ENCODE results near the gene CALCOCO1.
"Not testable (repeated sequence)": the region's sequence is repeated elsewhere in the genome, so short reads cannot be mapped to it uniquely, and the experiment has no call there.

Gene CALCOCO1

DNA sequence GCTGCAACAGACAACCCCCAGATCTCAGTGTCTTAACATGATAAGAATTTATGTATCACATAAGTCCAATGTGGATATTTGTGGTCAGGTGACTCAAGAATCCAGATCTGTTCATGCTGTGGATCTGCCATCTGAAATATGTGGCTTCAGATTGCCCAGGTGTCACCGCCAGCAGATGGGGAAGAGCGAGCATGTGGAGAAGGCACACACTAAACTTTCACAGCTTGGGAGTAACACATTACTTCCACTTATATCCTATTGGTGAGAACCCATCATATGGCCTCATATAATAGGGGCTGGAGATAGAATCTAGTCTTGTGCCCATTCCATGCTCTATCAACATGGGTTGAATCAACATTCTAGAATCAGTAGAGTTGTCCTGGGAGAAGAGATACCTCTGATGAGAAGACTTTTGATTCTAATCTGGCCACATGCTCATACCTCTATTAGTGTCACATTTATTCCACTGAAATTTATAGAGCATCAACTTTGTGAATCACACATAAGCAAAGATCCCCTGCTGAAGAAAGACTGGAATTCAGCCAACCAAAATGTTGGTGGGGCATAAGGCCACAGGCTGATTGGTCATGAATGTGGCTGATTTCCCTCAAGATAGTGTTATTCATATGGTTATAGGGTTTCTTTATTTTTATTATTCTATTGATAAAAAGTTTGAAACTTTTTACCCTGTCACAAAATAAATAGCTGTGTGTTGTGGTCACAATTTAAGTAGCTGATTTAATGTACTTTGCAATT, 6.0 kb upstream of the CALCOCO1 start:
- DNase-seq = no peak

DNA sequence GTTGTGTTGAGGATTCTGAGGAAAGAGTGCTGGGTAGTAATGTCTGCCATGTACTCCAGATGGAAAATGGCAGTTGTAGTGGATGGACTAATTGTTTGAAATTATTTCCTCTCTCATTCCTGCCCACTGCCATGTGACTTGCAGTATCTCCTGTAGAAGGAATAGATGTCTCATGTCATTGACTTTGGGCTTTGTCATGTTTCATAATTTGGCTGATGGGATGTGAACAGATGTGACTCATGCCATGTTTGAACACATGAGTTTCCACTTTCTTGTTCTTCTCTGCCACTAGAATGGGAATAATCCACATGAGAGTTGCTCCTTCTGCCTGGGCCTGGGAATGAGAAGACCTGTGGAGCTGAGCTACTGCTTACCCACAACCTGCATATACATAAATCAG, 2.4 kb upstream of the CALCOCO1 start:
- DNase-seq = no peak

DNA sequence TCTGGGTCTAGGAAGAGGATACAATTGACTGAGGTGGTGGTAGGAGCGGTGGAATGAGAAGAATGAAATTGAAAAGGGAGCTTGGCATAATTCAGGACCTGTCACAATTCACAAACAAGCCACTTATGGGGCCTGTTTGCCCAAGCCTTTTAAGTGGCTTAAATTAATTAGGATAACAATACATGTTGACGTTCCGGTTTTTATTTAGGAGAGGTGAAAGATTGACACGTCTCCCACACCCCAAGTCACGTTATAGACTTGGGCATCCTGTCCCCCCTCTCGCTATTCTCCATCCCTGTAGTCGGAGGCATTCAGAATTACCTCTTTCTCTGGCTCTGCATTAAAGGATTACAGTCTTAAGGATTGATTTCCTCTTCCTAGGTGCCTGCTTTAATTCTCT, 954 bp upstream of the CALCOCO1 start:
- DNase-seq = no peak

DNA sequence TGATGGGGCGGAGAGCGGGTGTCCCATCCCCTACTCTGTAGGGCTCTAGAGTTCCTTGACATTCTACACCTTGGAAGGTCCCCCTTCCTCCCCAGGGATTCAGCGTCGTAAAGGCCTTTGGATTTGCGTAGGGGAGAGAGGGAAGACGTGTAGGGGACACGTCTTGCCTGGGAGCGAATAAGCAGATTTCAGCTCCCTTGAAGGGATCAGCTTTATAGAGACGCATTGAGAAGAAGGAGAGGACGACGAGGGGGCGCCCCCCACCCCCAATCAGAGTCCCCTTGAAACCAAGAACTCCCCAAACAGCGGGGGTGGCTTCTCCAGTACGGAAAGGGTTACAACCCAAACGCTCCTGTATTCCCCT, 324 bp downstream of the CALCOCO1 start:
- DNase-seq = no peak

DNA sequence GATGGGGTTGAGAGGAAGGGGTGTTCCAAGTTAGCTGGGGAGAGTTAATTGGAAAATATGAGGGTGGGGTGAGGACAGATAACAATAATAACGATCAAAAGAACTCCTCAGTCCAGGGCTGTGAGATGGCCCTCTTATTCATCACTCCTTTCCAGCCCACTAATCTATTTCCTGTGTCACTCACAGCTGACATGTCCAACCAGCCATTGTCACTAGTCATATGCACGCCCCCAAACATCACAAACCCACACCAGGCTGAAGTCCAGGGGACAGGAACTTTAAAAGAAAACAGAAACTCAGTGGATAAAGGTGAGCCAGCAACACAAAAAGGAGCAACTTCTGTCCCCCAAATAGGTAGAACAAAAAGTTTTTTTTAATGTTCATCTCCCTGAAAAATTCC, 911 bp downstream of the CALCOCO1 start:
- DNase-seq = no peak

DNA sequence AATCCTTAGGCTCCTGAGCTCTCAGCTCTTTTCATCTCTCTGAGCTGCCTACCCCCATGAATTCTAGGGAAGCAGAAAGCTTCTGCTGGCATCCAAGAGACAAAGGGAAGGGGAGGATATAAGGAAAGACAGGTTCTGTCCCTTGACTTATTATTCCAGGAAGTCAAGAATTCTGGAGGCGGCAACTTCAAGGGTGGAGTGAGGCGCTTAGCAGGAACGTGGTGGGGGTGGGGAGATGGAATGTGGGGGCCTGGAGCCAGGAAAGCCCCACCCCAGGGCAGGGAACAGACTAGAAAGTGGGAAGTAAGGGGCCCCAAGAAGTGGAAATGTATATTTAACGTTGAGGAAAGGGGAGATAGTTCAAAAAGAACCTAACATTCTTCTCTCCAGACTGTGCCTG, 1.4 kb downstream of the CALCOCO1 start:
- DNase-seq = no peak

DNA sequence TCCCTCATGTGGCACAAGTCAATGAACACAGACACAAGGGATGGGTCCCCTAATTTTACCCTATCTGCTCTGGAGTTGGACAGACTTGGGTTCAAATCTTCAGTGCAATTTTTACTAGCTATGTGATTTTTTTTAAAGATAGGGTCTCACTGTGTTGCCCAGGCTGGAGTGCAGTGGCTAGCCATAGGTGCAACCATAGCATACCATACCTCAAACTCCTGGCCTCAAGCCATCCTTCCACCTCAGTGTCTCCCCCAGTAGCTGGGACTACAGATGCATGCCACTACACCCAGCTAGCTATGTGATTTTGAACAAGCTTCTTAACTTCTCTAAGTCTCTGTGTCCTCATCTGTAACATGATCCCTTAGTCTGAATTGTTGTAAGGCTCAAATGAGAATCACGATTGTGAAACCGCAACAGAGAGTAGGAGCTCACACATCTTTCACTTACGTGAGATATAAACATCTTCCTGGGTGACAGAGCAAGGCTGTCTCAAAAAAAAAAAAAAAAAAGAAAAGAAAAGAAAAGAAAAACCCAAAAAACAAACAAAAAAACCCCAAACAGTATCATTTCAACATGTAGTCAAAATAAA, 4.7 kb downstream of the CALCOCO1 start:
- peak in 1 of 5 donors; percentile 34 for DNase-seq

DNA sequence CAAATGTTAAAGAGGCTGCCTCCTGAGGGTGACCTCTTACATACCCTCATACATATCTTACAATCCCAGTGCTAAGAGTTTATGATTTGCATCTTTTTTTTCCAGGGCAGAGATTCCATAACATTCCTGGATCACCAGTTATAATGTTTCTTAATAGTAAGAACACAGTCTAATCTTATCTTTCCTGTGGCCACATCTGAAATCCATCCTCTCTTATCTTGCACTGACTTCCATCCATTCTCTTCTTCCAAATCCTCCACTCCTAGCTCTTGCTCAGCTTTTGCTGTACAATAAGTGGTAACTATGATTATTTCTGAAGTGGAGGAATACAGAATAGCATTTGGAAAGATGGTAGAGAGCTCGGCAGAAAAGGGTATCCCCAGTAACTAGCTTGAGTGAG, 6.3 kb downstream of the CALCOCO1 start:
- no peak for DNase-seq

DNA sequence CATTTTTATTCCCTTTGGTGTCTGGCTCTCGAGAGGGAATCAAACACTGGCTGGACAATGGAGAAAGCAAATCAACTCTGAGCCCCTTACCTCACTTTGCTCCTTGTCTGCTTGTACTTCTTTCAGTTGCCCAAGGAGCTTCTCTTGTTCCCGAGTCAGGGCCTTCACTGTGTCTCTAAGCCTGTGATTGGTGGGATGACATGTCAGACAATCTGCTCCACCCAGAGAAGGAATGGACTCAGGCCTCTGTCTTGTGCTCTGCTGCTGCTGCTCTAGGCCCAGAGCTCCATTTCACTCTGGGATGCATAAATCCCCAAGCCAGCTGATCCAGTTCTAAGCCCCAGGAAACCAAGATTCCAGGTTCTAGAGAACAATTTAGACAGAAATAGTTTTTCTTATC, 7.6 kb downstream of the CALCOCO1 start:
- DNase-seq = no peak

DNA sequence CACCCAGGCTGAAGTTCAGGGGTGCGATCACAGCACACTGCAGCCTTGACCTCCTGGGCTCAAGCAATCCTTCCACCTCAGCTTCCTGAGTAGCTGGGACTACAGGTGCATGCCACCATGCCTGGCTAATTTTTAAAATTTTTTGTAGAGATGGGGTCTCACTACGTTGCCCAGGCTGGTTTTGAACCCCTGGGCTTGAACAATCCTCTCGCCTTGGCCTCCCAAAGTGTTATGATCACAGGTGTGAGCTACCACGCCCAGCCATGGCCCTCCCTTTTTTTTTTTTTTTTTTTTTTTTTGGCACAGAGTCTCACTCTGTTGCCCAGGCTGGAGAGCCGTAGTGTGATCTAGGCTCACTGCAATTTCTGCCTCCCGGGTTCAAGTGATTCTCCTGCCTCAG, 8.7 kb downstream of the CALCOCO1 start:
- DNase-seq = not testable (repeated sequence)

DNA sequence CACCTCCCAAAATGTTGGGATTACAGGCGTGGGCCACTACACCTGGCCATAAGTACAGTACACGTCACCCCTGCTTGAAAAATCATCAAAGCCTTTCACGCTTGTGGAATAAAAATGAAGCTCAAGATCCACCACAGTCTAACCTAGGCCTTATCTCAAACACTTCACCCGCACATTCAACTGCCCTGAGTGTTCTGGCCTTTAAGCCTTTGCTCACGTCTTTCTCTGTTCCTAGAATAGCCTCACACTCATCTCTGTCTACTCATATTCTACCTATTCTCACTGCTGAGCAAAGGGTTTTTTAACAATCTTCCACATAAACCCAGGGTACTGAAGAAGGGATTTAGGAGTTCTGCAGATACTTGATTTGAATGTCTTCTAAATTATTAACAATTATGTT, 9.9 kb downstream of the CALCOCO1 start:
- DNase-seq = no peak

DNA sequence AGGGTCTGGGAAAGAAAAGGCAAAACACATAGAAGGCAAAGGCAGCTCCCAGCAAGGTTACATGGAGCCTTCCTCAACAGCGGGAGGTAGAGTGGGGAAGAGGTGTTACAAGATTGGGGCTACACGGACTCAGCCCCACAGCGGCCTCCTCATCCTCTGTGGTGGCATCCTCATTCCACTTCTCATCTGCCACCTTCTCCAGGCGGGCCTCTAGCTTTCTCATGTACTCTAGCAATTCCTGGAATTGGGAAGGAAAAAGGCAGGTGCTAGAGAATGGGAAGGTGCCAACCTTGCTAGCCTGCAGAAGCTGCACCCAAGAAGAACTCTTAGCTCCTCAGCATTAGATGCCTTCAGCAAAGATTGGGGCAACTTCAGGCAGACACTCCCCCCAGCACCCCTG, 13.2 kb downstream of the CALCOCO1 start:
- no peak for DNase-seq

DNA sequence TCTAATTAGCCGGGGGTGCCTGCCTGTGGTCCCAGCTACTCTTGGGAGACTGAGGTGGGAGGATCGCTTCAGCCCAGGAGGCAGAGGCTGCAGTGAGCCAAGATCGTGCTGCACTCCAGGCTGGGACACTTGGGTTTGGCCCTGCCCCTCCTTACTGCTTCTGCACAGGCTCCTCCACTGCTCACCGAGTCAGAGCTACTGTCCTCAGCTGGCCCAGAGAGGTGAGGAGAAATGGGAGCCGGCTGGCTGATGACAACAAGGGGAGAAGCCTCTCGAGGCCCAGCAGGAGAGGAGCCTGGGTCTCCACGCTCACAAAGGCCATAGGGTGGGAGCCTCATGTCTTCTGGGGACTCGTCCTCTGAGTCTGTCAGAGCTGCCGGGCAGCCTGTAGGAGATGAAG, 13.7 kb downstream of the CALCOCO1 start:
- DNase-seq = no peak

DNA sequence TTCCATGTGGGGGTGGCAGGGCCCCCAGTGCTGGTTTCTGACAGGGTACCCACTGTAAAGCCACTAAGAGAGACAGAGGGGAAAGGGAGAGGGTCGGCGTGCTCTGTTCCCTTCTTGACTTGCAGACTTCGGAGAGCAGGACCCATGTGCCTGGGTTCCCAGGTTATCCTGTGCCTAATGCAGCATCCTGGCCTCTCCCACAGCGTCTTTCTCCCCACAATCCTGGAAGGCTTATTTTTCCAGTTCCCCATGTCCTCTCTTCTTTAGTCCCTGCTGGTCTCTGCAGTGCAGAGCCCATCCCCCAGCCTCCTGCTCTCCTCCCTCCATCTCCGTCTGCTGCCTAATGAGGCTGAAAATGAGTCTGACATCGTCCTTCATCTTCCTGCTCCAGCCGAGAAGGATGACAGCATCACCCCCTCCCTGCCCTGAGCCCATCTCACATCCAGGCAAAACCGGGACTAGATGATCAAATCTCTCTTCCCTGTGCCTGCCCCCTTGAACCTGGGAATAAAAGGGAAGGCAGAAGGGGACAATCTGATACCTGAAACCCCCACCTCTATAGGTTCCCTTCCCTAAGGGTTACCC, 15.1 kb downstream of the CALCOCO1 start:
- DNase-seq = no peak

DNA sequence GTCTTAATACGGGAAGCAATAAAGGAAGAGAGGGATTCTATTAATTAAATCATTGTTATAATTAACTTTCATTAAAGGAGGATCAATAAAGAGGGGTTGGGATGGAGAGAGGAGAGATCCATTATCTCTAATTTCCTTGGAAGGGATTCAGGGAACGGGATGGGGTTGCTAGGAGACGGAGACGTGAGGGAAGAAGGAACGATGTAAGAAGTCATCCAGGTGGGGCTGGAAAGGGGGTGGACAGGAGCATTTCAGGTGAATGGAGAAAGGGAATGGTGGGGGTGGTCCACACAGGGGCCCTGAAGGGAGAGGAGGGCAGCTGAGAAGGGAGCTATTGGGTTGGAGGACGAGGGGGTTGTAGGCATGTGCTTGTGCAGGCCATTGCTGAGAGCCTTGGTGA, 17.2 kb downstream of the CALCOCO1 start:
- DNase-seq = no peak

DNA sequence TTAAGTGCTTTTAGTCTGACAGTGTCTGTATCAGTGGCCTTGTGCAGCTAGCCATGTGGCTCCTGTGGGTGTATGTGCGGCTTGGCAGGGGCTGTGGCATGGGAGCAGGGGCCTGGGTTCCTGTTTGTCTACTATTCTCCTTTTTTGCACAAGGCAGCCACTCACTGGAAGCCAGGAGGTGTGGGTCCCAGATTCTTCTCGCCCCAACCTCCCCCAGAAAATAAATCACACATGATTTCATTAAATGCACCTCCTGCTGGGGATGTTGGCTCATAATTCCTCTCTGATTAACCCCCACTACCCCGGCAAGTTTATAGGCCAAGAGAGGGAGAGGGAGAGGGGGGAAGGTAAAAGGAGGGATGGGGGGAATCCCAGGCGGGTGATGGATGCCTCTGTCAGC, 17.6 kb downstream of the CALCOCO1 start:
- no peak for DNase-seq

DNA sequence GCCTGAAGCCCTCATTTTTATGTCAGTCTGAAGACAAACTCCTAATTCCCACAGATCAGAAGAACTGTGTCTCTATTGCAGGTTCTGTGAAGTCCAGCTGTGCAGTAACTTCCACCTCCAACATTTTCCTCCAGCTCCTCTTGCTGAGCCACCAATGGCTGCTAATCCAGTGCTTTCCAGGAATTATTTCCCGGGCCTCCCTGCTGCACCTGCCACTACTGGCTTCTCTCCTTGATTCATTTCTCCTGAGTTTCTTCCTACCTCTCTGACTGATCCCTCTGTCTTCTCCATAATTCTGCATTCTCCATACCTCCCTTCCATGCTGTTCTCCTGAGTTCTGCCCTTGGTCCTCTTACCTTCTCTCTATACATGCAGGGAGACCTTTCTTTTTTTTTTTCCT, 21.2 kb downstream of the CALCOCO1 start:
- no peak for DNase-seq

DNA sequence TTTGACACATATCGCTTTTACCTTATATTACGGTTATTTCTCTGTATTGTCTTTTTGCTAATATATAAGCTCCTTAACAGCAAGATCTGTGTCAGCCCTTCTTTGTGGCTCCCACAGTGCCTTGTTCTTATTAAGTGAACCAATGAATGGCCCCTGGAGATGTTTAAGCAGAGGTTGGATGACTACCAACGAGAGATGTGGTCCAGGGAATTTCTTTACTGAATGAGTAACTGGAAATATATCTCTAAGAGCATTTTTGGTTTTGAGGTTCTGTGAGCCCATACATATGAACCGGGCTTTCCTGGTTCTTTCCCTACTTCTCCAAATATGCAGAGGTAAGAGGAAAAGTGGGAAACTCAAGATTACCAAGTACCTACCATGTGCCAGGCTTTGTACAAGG, 23.5 kb downstream of the CALCOCO1 start:
- DNase-seq = no peak

DNA sequence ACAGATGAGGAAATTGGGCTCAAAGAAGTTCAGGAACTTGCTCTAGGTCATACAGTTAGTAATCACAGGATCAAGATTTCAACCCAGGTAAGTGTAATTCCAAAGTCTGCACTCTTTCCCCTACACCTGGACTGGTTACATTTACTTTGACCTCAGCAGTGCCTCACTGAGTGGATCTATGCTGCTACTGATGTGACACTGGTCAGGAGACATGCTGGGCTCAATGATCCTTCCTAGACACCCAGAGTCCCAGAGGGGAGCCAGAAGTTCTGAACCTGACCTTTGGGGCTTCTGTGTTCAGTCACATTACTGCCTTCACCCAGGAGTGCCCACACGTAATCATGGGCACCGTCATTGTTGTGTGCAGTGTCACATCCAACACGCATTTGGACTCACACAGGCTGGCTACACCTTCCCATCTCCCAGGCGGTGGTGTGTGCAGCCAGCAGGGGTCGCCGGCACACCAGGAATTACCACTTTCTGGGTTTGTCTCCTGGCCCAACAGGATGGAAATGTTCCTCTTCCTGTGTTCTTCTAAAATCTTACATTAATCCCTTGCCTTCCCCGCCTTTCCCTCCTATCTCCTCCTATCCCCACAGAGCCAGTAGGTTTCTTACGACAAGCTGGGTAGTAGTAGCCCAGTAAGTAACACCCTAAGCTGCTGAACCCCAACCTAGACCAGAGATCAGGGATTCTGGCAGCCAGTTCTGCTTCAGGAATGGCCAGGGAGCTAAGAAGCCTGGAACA, 25.6 kb downstream of the CALCOCO1 start:
- peak; percentile 34 to 70 (median 59) for DNase-seq

DNA sequence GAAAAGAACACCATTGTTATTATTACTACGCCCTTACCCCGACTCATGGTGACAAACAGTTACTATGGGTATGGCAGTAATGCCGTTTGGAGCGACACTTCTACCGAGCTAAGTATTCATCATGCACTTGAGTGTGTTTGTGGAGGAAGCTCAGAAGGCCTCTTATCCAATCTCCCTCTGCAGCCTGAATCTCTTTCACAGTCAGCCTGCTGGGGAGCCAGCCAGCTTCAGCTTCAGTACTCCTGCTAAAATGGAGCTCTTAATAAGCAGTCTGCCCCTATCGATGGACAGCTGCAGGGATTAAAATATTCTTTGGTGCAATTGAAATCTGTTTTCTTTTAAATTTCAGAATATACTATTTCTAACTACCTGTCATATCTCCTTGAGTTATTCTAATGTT, 26.7 kb downstream of the CALCOCO1 start:
- no peak for DNase-seq

DNA sequence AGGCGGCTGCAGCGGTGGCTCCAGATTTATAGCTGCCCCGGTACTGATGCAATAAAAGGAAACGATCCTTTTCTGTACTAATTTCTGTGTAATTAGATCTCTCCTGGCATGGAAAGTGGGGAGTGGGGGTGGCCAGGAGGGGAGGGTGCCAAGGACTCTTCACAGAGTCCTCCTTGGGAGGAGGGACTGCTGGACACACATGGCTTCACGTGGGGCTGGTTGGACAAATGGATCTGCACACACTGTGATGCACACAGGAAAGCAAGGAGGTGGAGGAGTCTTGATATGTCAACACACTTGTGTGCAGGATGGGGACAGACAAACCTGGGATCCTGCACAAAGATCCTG, 27.6 kb downstream of the CALCOCO1 start:
- no peak for DNase-seq

DNA sequence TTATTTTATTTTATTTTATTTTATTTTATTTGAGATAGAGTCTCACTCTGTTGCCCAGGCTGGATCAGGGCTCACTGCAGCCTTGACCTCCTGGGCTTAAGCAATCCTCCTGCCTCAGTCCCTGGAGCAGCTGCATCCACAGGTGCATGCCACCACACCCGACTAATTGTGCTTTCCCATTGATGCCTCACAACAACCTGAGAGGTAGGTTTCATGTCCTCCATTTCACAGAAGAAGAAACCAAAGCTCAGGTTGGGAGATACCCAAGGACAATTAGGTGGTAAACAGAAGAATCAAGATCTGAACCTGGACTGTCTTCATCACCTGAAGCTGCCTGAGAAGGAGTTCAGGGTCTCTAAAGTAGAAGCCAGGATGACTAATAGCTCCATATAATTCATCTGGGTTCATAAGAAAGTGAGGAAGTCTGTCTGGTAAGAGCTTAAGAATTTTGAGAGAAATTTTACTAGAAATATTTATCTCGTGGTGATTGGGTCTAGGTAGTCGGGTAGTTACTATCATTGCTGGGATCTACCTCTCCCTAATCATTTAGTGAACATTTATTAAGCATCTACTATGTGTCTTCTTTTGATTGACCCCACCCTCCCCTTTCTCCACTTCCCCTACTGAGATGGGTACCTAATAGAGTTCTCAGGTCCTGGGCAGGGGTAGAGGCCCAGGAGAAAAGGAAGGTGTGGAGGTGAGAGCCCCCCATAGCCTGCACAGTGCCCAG, 28.1 kb downstream of the CALCOCO1 start:
- no peak for DNase-seq

DNA sequence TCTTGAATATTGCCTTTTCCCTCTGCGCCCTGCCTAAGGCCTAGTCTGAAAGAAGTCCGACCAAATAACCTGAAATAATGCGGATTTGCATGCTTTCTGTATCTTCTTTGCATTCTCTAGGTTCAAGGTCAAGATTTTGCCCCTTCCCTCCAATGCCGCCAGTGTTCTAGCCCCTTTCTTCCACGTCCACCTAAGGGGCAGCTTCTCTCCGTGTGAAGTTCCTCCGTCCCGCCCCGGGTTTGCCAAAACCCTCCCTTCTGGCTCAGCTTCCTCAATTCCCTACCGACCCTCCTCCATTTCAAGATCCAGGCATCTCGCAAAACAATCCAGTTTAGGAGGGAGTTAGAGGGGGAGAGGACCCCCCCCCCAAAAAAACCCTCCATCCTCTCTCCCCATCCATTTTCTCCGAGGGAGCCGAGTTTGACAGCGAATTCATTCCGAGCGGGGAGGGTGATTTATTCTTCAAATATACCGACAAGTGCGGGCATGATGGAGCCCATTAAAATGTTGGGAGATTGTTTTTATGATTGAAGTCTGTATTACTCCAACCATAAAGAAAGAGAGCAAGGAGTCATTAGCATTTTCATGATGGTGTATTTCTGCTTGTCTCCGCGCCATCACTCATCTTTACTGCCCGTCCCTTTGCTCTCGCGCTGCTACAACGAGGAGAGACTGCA, 30.5 kb downstream of the CALCOCO1 start:
- no peak for DNase-seq

Data from T-helper 1 cell (primary cell).